Peyer's patch (tissue), 4 donors: ENCODE data around the gene TLE6.

Source experiments
- CTCF ChIP-seq, 6 experiments: fragments of 450-650 bp in 4 of 6; fragments of 200-600 bp in 2 of 6; sonication (generic) in 1 of 6; IDR thresholded peaks; one replicate each; pipeline ENCODE4 v1.5.1; 2017 to 2019; ENCODE audit warnings: antibody characterized with exemption in 6 of 6, mild to moderate bottlenecking in 3 of 6, moderate library complexity in 1 of 6
- POLR2A ChIP-seq, 2 donors: fragments of 450-650 bp; IDR thresholded peaks; one replicate each; pipeline ENCODE4 v1.5.1; 2017; ENCODE audit warnings: antibody characterized with exemption in 2 of 2, mild to moderate bottlenecking in 2 of 2, moderate library complexity in 2 of 2

GRCh38 chr19:3001235-3001800 is 24.0 kb downstream of the TLE6 start:
- no peak for TF ChIP-seq CTCF (IDR thresholded peaks at IDR 0.05)
- TF ChIP-seq POLR2A (IDR thresholded peaks at IDR 0.05), result no peak
